GM12872 (cell line): ENCODE measurements around the gene ATXN7L1.

ENCODE experiments used
- TF ChIP-seq, protein P1 (sequence below): IDR thresholded peaks from 3 replicates; pipeline ENCODE4 v1.5.1; 2011; ENCODE audit warnings: low read depth, mild to moderate bottlenecking, low read length, moderate library complexity; ENCODE audit not compliant: insufficient read depth

ATXN7L1 gene

GRCh38 chr7:105674200-105674920 is 202.0 kb downstream of the ATXN7L1 start:
- TF ChIP-seq, protein P1, sequence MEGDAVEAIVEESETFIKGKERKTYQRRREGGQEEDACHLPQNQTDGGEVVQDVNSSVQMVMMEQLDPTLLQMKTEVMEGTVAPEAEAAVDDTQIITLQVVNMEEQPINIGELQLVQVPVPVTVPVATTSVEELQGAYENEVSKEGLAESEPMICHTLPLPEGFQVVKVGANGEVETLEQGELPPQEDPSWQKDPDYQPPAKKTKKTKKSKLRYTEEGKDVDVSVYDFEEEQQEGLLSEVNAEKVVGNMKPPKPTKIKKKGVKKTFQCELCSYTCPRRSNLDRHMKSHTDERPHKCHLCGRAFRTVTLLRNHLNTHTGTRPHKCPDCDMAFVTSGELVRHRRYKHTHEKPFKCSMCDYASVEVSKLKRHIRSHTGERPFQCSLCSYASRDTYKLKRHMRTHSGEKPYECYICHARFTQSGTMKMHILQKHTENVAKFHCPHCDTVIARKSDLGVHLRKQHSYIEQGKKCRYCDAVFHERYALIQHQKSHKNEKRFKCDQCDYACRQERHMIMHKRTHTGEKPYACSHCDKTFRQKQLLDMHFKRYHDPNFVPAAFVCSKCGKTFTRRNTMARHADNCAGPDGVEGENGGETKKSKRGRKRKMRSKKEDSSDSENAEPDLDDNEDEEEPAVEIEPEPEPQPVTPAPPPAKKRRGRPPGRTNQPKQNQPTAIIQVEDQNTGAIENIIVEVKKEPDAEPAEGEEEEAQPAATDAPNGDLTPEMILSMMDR, result no peak

DNA sequence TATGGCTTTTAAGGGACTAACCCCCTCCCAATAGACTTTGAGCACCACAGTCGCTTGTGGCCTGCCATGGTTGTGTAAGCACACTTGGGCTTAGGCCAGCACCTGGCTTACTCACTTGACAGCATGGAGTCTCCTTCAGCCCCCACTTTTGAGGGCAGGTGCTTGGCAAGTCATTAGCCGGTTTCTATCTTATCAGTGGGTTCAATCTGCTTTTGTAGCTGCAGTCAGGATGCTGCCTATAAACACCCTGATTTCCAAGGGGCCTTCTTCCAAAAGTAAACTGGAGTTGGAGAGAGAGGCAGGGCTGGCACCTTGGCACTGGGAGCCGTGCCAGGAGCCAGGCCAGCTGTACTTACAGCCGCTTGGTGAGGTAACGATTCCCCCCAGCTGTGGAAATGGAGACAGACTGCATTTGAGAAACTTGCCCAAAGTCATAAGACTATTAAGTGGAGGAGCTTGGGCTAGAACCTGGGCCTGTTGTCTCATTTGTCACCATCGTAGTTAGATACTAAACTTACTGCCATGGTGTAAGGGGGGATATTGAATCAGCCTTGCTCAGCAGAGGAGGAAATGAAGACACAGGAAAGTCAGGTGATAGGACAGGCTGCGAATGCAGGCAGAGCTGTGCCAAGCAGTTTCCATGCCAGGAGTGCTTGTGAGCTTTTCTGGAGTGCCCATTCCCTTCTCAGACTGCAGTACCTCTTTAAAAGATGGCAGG is 202.9 kb downstream of the ATXN7L1 start:
- TF ChIP-seq, protein P1, result no peak

GRCh38 chr7:105672801-105673200 is 203.6 kb downstream of the ATXN7L1 start:
- TF ChIP-seq, protein P1, result no peak

GRCh38 chr7:105666324-105666723 is 210.1 kb downstream of the ATXN7L1 start:
- TF ChIP-seq, protein P1, result no peak

DNA sequence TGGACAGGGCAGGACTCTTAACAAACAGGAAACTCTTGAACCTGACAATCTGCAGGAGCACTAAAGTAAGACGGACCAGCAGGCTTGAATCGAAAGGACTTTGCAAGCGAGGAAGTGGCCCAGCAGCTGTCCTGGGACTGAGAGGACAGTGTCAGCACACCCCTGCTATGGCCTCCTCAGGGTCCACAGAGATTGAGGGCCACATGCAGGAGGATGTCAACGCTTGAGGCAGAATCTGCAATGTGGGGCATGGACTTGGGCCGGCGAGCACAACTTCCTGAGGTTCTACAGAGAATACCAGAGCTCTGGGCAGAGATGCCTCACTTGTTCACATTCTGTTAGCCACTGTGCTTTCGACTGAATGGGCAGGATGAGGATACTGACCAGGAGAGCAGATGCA is 210.7 kb downstream of the ATXN7L1 start:
- TF ChIP-seq, protein P1, result no peak

DNA sequence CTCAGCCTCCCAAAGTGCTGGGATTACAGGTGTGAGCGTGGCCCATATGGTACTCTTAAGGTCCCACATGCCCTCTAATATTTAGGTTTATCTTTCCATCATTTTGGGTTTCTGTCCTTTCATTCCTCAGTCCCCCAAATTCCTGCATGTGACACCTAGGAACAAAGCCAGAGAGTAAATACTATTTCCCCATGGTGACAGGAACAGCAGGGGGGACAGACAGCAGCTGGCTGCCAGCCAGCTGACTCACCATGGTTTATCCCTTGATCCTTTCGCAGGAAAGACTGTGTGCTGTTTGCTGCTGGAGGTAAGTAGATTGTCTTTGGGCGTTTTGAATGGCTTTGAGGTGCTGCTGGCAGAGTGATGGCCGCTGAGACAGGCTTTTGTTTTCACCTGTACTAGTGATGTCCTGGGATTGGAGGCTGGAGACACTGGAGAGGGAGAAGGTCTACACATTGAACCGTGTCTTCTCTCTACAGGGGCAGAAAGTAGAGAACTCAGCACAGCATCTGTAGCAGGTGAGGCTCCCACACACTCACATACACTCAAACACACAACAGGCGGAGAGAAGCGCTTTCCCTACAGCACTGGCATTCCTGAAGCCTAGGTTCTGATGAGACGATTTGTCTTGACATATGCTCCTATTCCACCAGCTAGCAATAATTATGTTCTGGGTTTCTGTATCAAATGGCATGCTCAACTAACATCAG is 211.4 kb downstream of the ATXN7L1 start:
- TF ChIP-seq, protein P1, result no peak

DNA sequence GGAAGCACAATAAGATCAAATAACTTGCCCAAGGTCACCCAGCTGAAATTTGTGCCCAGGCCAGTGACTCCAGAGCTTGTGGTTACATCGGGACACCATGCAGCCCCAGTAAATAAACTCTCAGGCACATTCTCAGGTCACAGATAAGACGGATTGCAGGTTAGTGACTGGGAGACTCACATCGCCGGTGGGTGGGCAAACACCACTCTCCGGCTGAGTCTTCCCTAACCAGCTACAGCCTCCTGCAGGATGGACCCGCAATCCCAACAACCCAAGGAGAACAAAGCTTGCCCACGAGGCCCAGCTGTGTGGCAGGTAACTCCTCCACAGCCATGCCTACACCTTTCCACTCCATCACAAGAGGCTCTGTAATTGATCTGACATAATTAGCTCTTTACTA is 213.4 kb downstream of the ATXN7L1 start:
- TF ChIP-seq, protein P1, result no peak
